Measurements from ENCODE around the gene QRICH1.

DNA sequence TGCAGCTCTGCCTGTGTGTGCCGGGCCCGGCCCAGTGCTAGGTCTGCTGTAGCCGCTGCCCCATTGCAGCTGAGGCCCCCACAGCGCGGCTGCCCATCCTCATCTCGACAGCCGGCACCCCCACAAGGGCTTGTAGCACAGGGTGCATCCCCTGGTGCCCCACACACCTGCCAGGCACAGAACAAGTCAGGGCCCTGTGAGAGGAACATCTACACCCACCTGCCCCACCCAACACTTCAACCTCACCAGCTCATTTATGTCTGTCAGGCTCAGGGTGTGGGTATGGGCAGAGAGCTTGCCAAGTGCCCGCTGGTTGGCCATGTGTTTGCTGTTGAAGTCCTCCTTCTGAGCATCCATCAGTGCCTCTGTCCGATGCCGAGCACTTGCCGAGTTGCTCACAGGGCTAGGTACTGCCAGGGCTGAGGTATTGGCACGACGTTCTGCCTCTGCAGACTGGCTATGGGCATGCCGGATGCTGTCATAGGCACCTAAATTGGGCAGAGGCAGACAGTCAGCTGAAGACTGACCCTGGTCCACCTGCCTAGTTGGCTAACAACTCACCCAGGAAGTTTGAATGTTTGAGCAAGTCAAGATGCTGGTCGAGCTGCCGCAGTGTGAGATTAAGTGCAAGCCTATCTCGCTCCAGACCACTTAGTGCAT is 29.1 kb upstream of the QRICH1 start:
- no peak for TF ChIP-seq POLR2A (IDR thresholded peaks at IDR 0.05)
- TF ChIP-seq, protein P1, sequence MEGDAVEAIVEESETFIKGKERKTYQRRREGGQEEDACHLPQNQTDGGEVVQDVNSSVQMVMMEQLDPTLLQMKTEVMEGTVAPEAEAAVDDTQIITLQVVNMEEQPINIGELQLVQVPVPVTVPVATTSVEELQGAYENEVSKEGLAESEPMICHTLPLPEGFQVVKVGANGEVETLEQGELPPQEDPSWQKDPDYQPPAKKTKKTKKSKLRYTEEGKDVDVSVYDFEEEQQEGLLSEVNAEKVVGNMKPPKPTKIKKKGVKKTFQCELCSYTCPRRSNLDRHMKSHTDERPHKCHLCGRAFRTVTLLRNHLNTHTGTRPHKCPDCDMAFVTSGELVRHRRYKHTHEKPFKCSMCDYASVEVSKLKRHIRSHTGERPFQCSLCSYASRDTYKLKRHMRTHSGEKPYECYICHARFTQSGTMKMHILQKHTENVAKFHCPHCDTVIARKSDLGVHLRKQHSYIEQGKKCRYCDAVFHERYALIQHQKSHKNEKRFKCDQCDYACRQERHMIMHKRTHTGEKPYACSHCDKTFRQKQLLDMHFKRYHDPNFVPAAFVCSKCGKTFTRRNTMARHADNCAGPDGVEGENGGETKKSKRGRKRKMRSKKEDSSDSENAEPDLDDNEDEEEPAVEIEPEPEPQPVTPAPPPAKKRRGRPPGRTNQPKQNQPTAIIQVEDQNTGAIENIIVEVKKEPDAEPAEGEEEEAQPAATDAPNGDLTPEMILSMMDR (IDR thresholded peaks at IDR 0.05) = no peak
